ENCODE data around the gene PELI2. TPM values are rescaled to one million over a fixed set of nuclear protein-coding genes. Genes with fewer than 3 reads are reported as not detected.

The PELI2 gene
- polyA plus RNA-seq, 1 donor = 3.4 TPM

DNA sequence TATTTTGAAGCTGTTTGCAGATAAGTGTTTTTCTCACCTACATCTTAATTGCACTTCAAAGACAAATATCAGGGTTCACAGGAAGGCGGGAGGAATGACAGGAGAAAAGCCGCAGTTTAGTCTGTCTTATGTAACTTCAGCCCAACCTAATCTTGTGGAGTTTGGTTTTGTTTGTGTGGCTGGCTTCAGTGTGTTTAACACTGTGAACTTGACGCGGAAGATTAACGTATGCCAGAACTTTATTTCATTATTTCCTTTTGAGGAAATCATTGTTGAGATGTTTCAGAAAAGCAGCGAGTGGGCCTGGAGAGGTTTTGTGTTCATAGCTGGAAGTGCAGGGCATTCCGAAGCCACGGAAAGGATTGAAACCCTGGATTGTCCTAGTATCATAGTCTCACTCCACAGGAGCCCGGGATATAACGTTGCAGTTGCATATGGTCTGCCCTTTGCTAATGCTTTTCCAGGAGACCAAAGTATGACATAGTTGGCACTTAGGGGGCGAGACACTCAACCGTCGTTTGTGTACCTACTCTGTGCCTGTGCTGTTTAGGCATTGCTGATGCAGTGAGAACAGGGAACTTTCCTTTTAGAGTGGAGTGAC, 2.0 kb downstream of the PELI2 start:
- DNase-seq = peak; percentile 23

DNA sequence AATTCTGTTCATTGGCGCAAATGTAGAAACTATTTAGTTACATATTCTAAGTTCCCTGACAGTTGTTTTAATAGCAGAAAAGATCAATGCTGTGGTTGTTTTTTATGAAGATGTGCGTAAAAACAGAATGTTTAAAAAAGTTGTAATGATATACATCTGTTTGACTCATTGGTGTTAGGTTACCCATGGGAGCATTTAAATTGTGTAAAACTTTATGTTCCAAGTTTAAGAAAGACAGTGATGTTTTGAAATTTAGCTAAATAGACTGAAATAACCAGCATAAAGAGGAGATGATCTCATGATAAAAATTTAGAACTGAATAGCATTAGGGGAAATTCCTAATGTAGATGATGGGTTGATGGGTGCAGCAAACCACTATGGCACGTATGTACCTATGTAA, 3.6 kb downstream of the PELI2 start:
- no peak for DNase-seq

DNA sequence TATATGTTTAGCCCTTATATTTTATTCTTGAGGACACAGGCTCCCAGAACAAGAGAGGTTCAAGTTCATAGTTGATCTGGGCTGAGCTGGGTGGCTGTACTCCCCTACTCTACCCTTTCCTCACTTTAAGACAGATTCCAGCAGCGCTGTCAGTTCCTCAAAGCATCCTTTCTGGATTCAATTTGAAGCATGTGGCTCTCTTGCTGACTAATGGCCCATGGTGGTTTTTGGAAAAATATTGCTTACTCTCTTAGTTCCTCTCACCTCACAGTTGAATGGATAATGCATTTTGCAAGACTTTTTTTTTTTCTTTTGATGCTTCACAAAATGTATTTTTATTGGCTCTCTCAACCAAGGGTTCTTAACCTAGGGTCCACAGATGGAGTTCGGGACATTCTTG, 4.1 kb downstream of the PELI2 start:
- no peak for DNase-seq

DNA sequence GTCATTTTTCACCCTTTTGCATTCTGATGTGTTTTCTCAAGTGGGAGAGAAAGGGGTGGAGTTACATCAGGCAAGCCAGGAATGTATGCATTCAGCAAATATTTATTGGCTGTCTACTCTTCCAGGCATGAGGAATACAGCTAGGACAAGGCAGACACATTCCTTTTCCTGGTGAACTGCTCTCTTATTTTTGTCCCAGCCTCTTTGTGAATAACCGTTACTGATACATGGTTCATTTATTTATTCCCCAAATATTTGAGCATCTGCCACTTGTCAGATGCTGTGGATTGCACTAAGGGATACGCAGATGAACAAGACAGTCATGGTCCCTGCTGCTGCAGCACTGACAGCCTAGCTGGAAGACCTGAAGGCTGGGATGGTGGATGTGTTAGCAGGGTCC, 6.1 kb downstream of the PELI2 start:
- DNase-seq = no peak

DNA sequence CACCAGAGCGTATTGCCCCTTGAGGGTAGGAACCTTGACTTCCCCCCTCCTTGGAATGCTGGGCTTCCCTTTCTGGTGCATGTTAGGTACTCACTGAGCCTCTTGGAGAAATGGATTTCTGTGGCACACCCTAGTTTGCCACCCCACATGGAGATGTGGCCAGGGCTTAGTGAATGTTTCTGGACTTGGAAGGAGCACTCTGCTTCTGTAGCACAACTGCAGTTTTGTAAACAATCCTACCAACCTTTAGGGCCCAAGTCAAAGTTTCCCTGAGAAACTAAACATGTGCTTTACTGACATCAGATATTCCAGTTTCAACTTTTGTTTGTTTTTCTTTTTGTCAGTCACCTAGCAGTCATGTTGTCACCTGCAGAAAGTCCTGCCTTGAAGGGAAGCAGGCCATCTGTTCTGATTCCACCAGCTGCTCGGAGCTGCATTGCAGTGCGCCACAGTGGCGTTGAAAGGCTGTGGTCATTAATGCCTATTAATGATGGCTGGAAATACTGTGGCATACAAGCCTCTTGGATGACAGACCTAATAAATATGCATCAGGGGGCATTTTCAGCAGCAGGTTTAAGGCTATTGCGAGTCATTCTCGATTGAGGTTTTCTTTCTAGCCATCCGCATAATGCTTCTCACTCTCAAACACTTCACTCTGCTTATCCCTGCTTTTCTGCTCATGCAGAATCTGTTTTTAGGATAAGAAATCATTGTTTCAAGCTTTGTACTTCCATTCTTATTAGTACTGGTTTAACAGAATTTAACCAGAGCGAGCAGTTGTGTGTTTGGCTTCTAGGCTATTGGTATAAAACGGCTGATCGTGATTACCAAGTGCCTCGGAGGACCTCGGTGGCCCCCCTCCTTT, 7.8 kb downstream of the PELI2 start:
- DNase-seq = no peak

GRCh38 chr14:56126637-56126913, 8.4 kb downstream of the PELI2 start:
- no peak for DNase-seq

- no peak for DNase-seq
Observed at GRCh38 chr14:56127156-56127555, 8.9 kb downstream of the PELI2 start.

GRCh38 chr14:56129092-56129491, 10.9 kb downstream of the PELI2 start:
- no peak for DNase-seq

- no peak for DNase-seq
Observed at GRCh38 chr14:56129933-56130332, 11.7 kb downstream of the PELI2 start.

GRCh38 chr14:56131004-56131864, 13.0 kb downstream of the PELI2 start:
- DNase-seq = no peak

DNA sequence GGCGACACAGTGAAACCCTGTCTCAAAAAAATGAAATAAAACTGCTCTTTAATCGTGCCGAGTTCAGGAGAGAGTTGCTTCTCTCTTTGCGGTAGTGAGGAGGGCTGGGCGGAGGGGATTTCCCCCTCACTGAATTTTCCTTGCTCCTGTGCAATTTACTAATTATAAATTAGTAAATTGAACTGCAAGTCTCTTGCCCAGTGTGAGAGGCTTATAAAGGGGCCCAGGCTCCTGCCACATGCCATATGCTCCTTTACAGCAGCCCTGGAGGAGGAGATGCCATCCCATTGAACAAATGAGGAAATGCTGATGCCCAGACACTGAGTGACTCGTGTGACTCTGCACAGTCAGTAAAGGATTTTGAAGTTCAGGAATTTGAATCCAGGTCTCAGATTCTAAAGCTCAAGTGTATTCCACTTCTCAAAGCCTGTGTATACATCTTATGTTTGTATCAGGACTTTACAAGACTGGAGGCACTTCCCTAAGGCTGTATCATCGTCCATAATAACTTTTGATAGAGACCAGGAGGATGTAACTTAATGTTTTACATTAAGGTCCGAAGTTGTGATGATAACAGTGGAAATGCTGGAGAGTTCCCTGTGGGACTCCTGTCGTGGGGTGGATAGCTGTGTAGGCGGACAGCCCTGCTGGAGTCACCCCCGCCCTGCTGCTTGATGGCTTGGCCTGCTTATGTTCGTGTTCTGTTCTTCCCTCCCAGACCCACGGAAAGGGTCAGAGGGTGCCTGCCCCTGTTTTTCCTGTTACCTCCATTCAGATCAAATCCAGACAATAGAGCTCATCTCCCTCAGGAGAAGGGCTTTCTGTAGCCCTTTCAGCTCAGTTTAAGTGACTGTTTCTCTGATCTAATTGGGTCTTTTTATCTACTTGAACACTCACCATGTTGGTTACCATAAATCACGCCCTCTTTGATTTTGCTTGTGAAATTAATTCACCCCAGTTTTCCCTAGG, 13.9 kb downstream of the PELI2 start:
- DNase-seq = no peak

- no peak for DNase-seq
Observed at GRCh38 chr14:56133547-56133946, 15.3 kb downstream of the PELI2 start.

DNA sequence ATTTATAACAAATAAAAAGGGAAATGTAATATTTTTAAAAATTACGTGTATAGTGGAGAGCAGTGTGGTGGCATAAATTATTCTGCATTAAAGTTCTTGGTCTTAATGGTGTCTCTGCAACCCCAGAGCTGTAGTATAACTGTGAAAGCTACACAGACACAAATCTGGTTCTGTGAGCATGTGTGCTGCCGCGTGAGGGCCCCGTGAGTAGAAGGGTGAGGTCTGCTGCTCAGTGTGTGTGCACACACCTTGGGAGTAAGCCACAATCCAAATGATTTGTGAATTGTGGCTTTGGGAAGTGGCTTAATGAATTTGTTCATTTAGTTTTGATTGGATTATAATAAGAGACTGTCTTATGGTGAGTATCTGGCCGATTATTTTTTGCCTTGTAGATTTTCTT, 16.8 kb downstream of the PELI2 start:
- DNase-seq = no peak

DNA sequence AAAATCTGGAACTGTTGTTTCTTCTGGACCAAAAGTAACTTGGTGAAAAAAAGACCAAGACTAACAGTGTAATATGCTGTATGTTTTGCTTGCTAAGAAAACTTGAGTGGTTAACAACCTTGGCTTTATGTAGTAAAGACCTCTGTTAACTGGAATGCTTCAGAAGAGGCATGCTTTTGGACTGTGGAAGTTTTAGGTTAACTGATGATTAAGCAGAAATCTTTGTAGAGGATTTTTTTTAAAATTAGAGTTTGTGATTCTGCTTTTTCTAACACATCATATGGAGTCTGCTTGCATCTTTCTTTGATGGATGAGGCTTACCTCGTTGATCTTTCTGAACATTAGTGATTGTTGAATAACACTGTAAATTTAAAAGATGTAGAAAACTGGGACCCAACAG, 17.5 kb downstream of the PELI2 start:
- DNase-seq = no peak

GRCh38 chr14:56136571-56137452, 18.6 kb downstream of the PELI2 start:
- DNase-seq = no peak

- DNase-seq = no peak
Observed at GRCh38 chr14:56137453-56137807, 19.2 kb downstream of the PELI2 start.

DNA sequence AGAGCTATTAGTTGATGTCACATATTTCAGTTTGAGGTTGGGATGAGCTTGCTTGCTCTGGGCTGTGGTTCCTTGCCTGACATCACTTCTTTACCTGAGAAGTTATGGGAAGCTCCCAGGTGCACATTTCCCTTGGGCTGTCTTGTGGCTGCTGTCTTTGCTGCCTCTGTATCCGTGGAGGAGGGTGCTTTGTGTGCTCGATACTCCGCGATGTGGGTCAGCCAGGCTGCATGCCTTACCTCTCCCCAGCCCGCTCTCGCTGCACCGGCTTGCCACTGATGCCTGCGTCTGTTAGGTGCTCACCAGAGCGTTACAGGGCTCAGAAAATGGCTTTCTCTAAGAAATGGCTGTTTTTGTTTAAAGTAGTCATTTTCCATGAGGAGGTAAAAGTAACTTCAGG, 19.6 kb downstream of the PELI2 start:
- DNase-seq = no peak

- DNase-seq = no peak
Observed at GRCh38 chr14:56138928-56139327, 20.7 kb downstream of the PELI2 start.

- DNase-seq = no peak
Observed at GRCh38 chr14:56142314-56142713, 24.1 kb downstream of the PELI2 start.

- DNase-seq = no peak
Observed at GRCh38 chr14:56143025-56143424, 24.8 kb downstream of the PELI2 start.

GRCh38 chr14:56144176-56144575, 26.0 kb downstream of the PELI2 start:
- no peak for DNase-seq

Data from hindlimb muscle (tissue), 1 donor.